Astrocyte (in vitro differentiated cells and primary cell): Measurements from ENCODE around the gene FAM236A.
"Not testable (repeated sequence)": the region's sequence is repeated elsewhere in the genome, so short reads cannot be mapped to it uniquely, and the experiment has no call there.

Experiments used
- CTCF ChIP-seq: IDR thresholded peaks from 2 replicates; pipeline ENCODE4 v1.5.1; 2011; ENCODE audit warnings: low read depth, mild to moderate bottlenecking, inconsistent platforms, low read length, moderate library complexity; ENCODE audit not compliant: insufficient read depth
- EZH2 ChIP-seq: IDR thresholded peaks from 2 replicates; pipeline ENCODE4 v1.6.1; 2012; ENCODE audit warnings: mild to moderate bottlenecking, low read length, inconsistent platforms; ENCODE audit not compliant: insufficient read depth

DNA sequence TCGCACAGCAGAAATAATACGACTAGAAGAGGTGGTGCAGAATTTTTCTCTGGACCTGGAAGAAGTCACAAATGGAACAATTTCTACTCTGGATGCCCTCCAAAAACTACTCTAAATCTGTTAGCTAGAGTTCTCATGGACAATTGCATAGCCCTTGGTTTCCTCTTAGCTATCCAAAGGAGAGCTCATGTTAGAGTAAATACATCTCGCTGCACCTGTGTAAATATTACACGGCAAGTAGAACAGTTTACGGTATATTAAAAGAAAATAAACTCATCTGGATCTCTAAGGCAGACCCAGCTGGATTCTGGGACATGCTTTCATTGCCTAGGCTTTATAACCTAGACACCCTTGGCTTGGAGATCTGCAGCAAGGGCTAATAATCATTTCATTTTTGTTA, 33.9 kb downstream of the FAM236A start:
- not testable (repeated sequence) for TF ChIP-seq CTCF, EZH2
